T-cell (primary cell): ENCODE data around the gene UBE2S. TPM values are rescaled to one million over a fixed set of nuclear protein-coding genes. Genes with fewer than 3 reads are reported as not detected.

Experiments used
- ATAC-seq, 4 experiments: fragments of 200-7000 bp in 3 of 4; fragments of 150-1000 bp in 1 of 4; cut with Tn5 transposase; replicated peaks in 1 of 4; 1 replicate in 3 of 4; 2 replicates in 1 of 4; pipeline ENCODE4 v1.10.0; 2021; ENCODE audit warnings: moderate library complexity in 3 of 4, mild to moderate bottlenecking in 2 of 4, moderate number of reproducible peaks in 1 of 4
- CTCF ChIA-PET, 2 donors: fragments of 300-600 bp; sonication (Branson Sonifier 250); formaldehyde crosslinking; loops; one replicate each; lab custom pipeline; 2022; ENCODE audit warnings: antibody characterized with exemption in 2 of 2; lab: Charles Lee
- POLR2A ChIA-PET, 2 donors: fragments of 300-600 bp; sonication (Branson Sonifier 250); formaldehyde crosslinking; loops; one replicate each; lab custom pipeline; 2022; ENCODE audit warnings: antibody characterized with exemption in 2 of 2; lab: Charles Lee
- DNase-seq, 35 experiments: peaks; one replicate each; pipeline versions ENCODE4 v3.0.0 to v3.0.0-alpha.2; 2013 to 2023
- H3K27ac ChIP-seq: one replicate; pipeline ENCODE4 v1.5.1; 2013; ENCODE audit warnings: low read length
- H3K27me3 ChIP-seq, 2 experiments: replicated peaks in 1 of 2; 1 replicate in 1 of 2; 2 replicates in 1 of 2; pipeline versions ENCODE4 v1.6.1 to v1.7.0; 2013; ENCODE audit warnings: low read length in 1 of 2, mixed read lengths in 1 of 2; ENCODE audit not compliant: control insufficient read depth in 2 of 2, insufficient read depth in 2 of 2; ENCODE audit errors: extremely low read depth in 1 of 2
- H3K36me3 ChIP-seq, 2 donors: 1 replicate in 1 of 2; 2 replicates in 1 of 2; pipeline versions ENCODE4 v1.6.1 to v1.7.0; 2013; ENCODE audit warnings: low read length in 1 of 2; ENCODE audit not compliant: control insufficient read depth in 2 of 2, insufficient read depth in 1 of 2; ENCODE audit errors: extremely low read depth in 1 of 2
- H3K4me1 ChIP-seq, 2 experiments: 1 replicate in 1 of 2; 2 replicates in 1 of 2; pipeline versions ENCODE4 v1.6.1 to v1.7.0; 2013; ENCODE audit warnings: low read length in 2 of 2, mixed read lengths in 1 of 2; ENCODE audit not compliant: insufficient read depth in 2 of 2, control insufficient read depth in 1 of 2; ENCODE audit errors: extremely low read depth in 1 of 2
- H3K4me3 ChIP-seq, 2 donors: 1 replicate in 1 of 2; 2 replicates in 1 of 2; pipeline versions ENCODE4 v1.5.1 to v1.7.0; 2013; ENCODE audit warnings: mild to moderate bottlenecking in 2 of 2, low read length in 1 of 2, moderate library complexity in 1 of 2; ENCODE audit not compliant: control insufficient read depth in 1 of 2; ENCODE audit errors: extremely low read depth in 1 of 2
- H3K9me3 ChIP-seq: 2 replicates; pipeline ENCODE4 v1.7.0; 2013
- H3K27ac Mint-ChIP-seq, 2 donors: one replicate each; pipeline ENCODE4 v1.8.0; 2020 to 2021; ENCODE audit warnings: mild to moderate bottlenecking in 2 of 2, mixed read lengths in 2 of 2
- H3K27me3 Mint-ChIP-seq, 2 donors: one replicate each; pipeline ENCODE4 v1.8.0; 2021 to 2022; ENCODE audit warnings: mixed read lengths in 2 of 2
- H3K36me3 Mint-ChIP-seq: one replicate; pipeline ENCODE4 v1.8.0; 2021; ENCODE audit warnings: mixed read lengths
- H3K4me1 Mint-ChIP-seq, 3 donors: one replicate each; pipeline ENCODE4 v1.8.0; 2020 to 2022; ENCODE audit warnings: mixed read lengths in 3 of 3, mild to moderate bottlenecking in 1 of 3
- H3K4me3 Mint-ChIP-seq, 3 donors: one replicate each; pipeline ENCODE4 v1.8.0; 2020 to 2022; ENCODE audit warnings: mild to moderate bottlenecking in 3 of 3, mixed read lengths in 3 of 3, moderate library complexity in 3 of 3
- H3K9me3 Mint-ChIP-seq, 3 donors: one replicate each; pipeline ENCODE4 v1.8.0; 2020 to 2022; ENCODE audit warnings: mixed read lengths in 3 of 3
- WGBS: methylation state at CpG from one replicate; pipeline ENCODE4 v1.1.5; 2013; ENCODE audit warnings: missing lambda C conversion rate; ENCODE audit not compliant: insufficient coverage; 5-methylcytosine and 5-hydroxymethylcytosine counted together
- total RNA-seq, 35 experiments: library from RNA in 6 of 35; stranded (reverse) in 6 of 35; fragments of 120-200 nt in 1 of 35; gene quantifications; one replicate each; pipeline versions ENCODE4 v1.2.1 to v1.2.4 and lab custom pipeline; 2013 to 2026

The UBE2S gene
- total RNA-seq, 5 donors from 2014 or later (not counting 1 experiment from before 2014, with no cell fraction given) = 27.5 to 75.2 (median 35.1) TPM

DNA sequence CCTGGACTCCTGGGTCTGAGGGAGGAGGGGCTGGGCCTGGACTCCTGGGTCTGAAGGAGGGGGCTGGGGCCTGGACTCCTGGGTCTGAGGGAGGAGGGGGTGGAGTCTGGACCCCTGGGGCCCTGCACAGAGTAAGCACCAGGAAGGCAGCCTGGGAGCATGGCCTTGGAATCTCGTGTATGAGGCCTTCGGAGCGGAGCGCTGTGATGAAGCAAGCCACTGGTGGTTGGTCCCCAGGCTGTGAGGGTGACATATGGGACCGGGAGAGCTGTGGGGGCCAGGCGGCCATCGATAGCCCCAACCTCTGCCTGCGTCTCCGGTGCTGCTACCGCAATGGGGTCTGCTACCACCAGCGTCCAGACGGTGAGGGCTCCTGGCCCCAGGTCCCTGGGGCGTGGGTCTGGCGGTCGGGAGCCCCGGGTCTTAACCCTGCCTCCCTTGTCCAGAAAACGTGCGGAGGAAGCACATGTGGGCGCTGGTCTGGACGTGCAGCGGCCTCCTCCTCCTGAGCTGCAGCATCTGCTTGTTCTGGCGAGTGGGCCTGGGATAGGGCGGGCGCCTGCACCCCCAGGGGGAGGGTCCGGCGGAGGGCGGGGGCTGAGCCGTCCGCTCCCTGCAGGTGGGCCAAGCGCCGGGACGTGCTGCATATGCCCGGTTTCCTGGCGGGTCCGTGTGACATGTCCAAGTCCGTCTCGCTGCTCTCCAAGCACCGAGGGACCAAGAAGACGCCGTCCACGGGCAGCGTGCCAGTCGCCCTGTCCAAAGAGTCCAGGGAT is 30.0 kb downstream of the UBE2S start:
- Mint-ChIP-seq H3K9me3 (no peaks in the 10 kb centered on the region), H3K27ac (no peak overlapping the region), H3K4me3 (no peak overlapping the region), H3K36me3 (peaks cover 3% of the 10 kb centered on the region), H3K27me3 (peaks cover 6 to 18% of the 10 kb centered on the region in 2 donors), H3K4me1 (peaks cover 12 to 15% (median 13%) of the 10 kb centered on the region in 3 donors)
- peaks cover 0 to 2% of the 10 kb centered on the region in 2 experiments for H3K4me1 ChIP-seq
- WGBS = 75% methylated on average over 43 of the region's 43 CpGs
- no peak overlapping the region for H3K27ac ChIP-seq
- ChIA-PET POLR2A (no interaction called here), CTCF (no interaction called here)
- ATAC-seq (no peak), DNase-seq (no peak)
- H3K36me3 ChIP-seq = peaks cover 0 to 4% of the 10 kb centered on the region in 2 donors
- H3K4me3 ChIP-seq = no peak overlapping the region
- H3K9me3 ChIP-seq = no peaks in the 10 kb centered on the region
- peaks cover 0 to 45% of the 10 kb centered on the region in 2 experiments for H3K27me3 ChIP-seq

DNA sequence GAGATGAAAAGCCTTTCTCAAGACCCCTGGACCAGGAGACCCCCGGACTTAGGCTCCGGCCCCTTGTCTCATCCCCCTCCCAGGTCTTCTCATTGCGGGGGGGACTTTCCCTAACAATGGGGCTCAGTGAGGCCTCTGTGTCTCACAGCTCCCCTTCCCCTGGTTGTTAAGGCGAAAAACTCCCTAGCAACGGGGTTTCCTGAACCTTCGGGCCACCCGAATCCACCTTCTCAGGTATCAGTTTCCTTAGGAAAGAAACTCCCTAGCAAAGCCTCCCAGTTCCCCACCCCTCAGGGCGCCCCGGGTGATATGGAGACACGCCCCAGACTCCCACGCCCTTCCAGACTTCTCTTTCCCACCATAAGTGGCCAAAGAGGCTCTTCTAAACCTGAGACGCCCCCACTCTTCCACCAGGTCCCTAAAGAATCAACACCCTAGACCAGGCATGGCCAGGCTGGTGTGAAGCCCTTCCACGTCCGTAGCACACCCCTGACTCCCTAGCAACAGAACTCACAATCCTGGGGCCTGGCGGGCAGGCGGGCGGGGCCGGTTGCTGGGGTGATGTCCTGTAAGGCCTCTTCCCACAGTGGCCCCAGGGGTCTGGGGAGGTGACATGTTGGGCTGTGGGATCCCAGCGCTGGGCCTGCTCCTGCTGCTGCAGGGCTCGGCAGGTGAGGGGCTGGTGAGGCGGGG is 31.2 kb downstream of the UBE2S start, which contains the start of gene TMEM190:
Gene TMEM190, plus strand, starts transcription at position 586 of the 693 bp plus-strand sequence. Its CDS starts 28 bp downstream, at position 614.
- H3K4me1 Mint-ChIP-seq = peaks cover under 1 to 6% (median 5%) of the 10 kb centered on the region in 3 donors
- H3K36me3 Mint-ChIP-seq = peaks cover under 1% of the 10 kb centered on the region
- POLR2A ChIA-PET = no interaction called here
- WGBS = 55% methylated on average over 12 of the region's 21 CpGs
- no peaks in the 10 kb centered on the region for H3K9me3 Mint-ChIP-seq
- H3K27me3 ChIP-seq = peaks cover 4 to 56% of the 10 kb centered on the region in 2 experiments
- no peaks in the 10 kb centered on the region for H3K4me1 ChIP-seq
- no peaks in the 10 kb centered on the region for H3K9me3 ChIP-seq
- H3K4me3 Mint-ChIP-seq = no peak within 1 kb of the TSS
- peaks cover 0 to 4% of the 10 kb centered on the region in 2 donors for H3K36me3 ChIP-seq
- no peak within 1 kb of the TSS for H3K27ac Mint-ChIP-seq
- CTCF ChIA-PET = no interaction called here
- ATAC-seq (no peak), DNase-seq (no peak)
- H3K27me3 Mint-ChIP-seq = peaks cover 14 to 30% of the 10 kb centered on the region in 2 donors
- H3K4me3 ChIP-seq = no peak within 1 kb of the TSS
- no peak within 1 kb of the TSS for H3K27ac ChIP-seq

DNA sequence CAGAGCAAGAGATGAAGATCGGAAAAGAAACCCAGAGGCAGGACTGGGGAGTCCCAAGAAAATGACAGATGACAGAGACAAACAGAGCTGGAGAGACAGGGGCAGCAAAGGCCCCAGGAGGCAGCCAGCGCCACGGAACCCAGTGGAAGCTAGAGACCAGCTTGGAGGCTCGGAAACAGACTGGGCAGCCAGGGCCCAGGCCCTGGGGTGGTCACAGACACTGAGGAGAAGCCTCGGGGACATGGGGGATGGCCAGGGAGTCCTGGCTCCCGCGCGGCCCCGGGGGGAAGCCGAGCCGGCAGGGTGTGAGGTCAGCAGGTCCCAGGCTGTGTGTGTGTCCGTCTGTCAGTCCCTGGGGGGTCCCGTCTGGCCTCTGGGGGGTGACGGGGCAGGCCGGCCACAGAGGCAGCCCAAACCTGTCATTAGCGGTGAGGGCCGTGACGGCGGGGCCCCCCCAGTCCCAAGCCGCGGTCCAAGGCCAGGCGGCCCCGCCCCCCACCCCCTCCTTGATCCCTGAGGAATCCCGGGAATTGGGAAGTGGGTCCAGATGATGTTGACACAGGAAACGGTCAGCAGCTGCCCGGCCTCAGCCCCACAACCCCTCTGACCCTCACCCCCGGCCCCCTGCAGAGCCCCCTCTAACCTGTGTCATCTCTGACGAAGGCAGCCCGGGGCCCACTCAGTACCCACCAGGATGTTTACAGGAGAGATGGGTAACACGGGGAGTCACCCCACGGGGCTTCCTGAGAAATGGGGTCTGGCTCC is 33.4 kb downstream of the UBE2S start:
- no peak for DNase-seq
- Histone ChIP-seq H3K4me3 (no peak overlapping the region), H3K4me1 (peaks cover 0 to 12% of the 10 kb centered on the region in 2 experiments), H3K36me3 (peaks cover 0 to 4% of the 10 kb centered on the region in 2 donors), H3K9me3 (no peaks in the 10 kb centered on the region), H3K27me3 (peaks cover 4 to 76% of the 10 kb centered on the region in 2 experiments), H3K27ac (no peak overlapping the region)
- no peaks in the 10 kb centered on the region for H3K36me3 Mint-ChIP-seq
- CTCF ChIA-PET = no interaction called here
- peak overlapping the region in 1 of 2 donors; percentile 2 for H3K27ac Mint-ChIP-seq
- no peak for ATAC-seq
- 44% methylated on average over 17 of the region's 31 CpGs for WGBS
- peaks cover 9 to 14% (median 14%) of the 10 kb centered on the region in 3 donors for H3K4me1 Mint-ChIP-seq
- H3K4me3 Mint-ChIP-seq = no peak overlapping the region
- no peaks in the 10 kb centered on the region for H3K9me3 Mint-ChIP-seq
- POLR2A ChIA-PET = interaction anchor here in 1 of 2 donors (0.7 kb wide), 1 partner anchor 52 kb away, joined by 4 read pairs; no protein-coding TSS in a partner anchor
- H3K27me3 Mint-ChIP-seq = peaks cover 27 to 43% of the 10 kb centered on the region in 2 donors

DNA sequence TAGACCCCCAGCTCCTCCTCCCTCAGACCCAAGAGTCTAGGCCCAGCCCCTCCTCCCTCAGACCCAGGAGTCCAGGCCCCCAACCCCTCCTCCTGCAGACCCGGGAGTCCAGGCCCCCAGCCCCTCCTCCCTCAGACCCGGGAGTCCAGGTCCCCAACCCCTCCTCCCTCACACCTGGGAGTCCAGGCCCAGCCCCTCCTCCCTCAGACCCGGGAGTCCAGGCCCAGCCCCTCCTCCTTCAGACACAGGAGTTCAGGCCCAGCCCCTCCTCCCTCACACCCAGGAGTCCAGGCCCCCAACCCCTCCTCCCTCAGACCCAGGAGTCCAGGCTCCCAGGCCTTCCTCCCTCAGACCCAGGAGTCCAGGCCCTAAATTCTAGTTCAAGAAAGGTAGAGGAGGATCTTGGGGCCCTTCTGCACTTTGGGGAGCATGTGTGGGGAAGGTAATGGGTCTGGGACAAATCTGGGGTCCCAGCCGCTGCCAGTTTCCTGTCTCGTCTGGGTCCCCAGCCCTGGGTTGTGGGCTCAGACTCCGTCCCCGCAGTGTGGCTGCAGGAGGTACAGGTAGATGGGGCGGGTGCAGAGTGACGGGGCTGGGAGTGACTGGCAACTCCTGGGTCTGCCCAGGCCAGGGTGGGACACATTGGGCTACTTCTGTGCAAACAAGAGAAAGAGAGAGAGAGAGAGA is 34.1 kb downstream of the UBE2S start:
- WGBS = 36% methylated on average over 6 of the region's 9 CpGs
- ATAC-seq (no peak), DNase-seq (no peak)
- Histone ChIP-seq H3K4me1 (peaks cover 0 to 18% of the 10 kb centered on the region in 2 experiments), H3K4me3 (no peak overlapping the region), H3K27me3 (peaks cover 4 to 84% of the 10 kb centered on the region in 2 experiments), H3K27ac (no peak overlapping the region), H3K9me3 (no peaks in the 10 kb centered on the region), H3K36me3 (peaks cover 0 to 4% of the 10 kb centered on the region in 2 donors)
- H3K4me3 Mint-ChIP-seq = no peak overlapping the region
- H3K4me1 Mint-ChIP-seq = peaks cover 9 to 14% (median 14%) of the 10 kb centered on the region in 3 donors
- H3K27me3 Mint-ChIP-seq = peaks cover 27 to 48% of the 10 kb centered on the region in 2 donors
- ChIA-PET POLR2A (no interaction called here), CTCF (interaction anchor here in 1 of 2 donors (0.5 kb wide), 1 partner anchor 170 kb away, joined by 3 read pairs; no protein-coding TSS in a partner anchor)
- H3K27ac Mint-ChIP-seq = peak overlapping the region in 1 of 2 donors; percentile 2
- H3K9me3 Mint-ChIP-seq = no peaks in the 10 kb centered on the region
- H3K36me3 Mint-ChIP-seq = no peaks in the 10 kb centered on the region

DNA sequence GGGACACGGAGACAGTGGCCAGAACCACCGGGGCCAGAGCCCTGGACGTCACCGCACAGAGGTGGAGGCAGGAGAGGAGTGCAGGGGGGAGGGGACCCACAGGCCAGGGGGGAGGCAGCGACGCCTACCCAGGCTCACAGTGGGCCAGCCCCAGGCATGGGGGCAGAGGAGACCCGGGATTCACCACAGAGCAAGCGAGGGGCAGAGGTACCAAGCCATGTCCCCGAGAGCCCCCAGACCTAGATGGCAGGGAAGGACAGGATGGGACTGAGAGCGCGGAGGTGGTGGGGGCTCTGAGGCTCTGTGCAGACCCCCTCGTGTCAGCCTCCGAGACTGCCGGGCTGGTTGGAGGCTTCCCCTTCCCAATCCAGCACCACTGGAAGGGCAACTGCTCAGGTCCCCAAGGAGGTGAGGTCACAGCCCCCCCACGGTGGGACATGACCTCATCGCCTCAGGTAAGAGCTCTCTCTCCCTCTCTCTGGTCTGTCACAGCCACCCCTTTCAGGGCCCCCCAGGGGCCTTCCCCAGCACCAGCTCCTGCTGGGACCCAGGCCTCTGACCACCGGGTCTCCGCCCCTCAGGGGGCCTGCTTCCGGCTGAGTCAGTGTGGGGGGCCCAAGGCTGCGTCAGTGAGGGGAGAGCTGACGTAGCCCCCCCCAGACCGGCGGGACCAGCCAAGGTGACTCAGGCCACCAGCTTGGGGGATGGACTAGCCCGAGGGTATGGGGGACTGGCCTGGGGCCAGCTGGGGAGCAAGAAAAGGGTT is 35.1 kb downstream of the UBE2S start:
- ChIA-PET POLR2A (interaction anchor here in 1 of 2 donors (0.6 kb wide), 1 partner anchor 47 kb away, joined by 4 read pairs; no protein-coding TSS in a partner anchor), CTCF (interaction anchor here (0.5 kb wide), 2 partner anchors 34 to 169 kb away, joined by 3 read pairs; no protein-coding TSS in a partner anchor)
- Histone ChIP-seq H3K4me1 (peaks cover 0 to 18% of the 10 kb centered on the region in 2 experiments), H3K9me3 (no peaks in the 10 kb centered on the region), H3K27ac (no peak overlapping the region), H3K27me3 (peaks cover 4 to 93% of the 10 kb centered on the region in 2 experiments), H3K36me3 (peaks cover 0 to 4% of the 10 kb centered on the region in 2 donors), H3K4me3 (no peak overlapping the region)
- 38% methylated on average over 17 of the region's 24 CpGs for WGBS
- no peak overlapping the region for H3K4me3 Mint-ChIP-seq
- H3K36me3 Mint-ChIP-seq = no peaks in the 10 kb centered on the region
- DNase-seq = peak in 1 of 35 experiments; percentile 25
- no peaks in the 10 kb centered on the region for H3K9me3 Mint-ChIP-seq
- H3K27ac Mint-ChIP-seq = no peak overlapping the region
- peaks cover 9 to 16% (median 14%) of the 10 kb centered on the region in 3 donors for H3K4me1 Mint-ChIP-seq
- no peak for ATAC-seq
- peaks cover 27 to 52% of the 10 kb centered on the region in 2 donors for H3K27me3 Mint-ChIP-seq
